ENCODE results near the gene EIF2S2. TPM values are rescaled to one million over a fixed set of nuclear protein-coding genes. Genes with fewer than 3 reads are reported as not detected.

Gene EIF2S2
- total and polyA plus RNA-seq, 2 experiments from 2014 or later, result 124 to 194 TPM

DNA sequence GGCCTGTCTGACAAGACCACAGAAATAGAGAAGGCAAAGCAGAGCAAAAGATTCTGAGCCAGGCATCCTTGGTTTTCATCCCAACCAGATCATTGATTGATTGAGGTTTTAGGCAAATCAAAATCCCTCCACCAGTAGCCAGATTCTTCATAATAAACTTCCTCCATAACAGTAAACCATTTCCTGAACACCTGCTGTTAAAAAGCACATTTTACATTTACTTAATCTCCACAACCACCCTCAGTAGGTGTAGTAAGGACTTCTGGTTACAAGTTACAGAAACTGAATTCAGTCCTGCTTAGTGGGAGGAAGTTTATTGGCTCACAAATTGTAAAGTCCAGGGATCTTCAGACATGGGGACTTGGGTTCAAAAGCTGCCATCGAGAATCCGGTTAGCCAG lies 28.3 kb downstream of the EIF2S2 start:
- Histone ChIP-seq H3K27me3 (ENCODE audit: insufficient read depth) (no peaks in the 10 kb centered on the region), H3K9me2 (ENCODE audit: insufficient read depth) (no peaks in the 10 kb centered on the region), H3K36me3 (ENCODE audit: insufficient read depth) (no peaks in the 10 kb centered on the region; the same call in 1 of the 2 replicates), H3F3A (replicated peaks; ENCODE audit: low read depth) (peaks cover 19% of the 10 kb centered on the region; the same call in 1 of the 2 replicates), H3K4me2 (no peak overlapping the region), H2AFZ (no peak overlapping the region), H3K79me2 (replicated peaks; ENCODE audit: insufficient read depth) (no peaks in the 10 kb centered on the region), H4K20me1 (replicated peaks; ENCODE audit: insufficient read depth) (peaks cover 10% of the 10 kb centered on the region), H3K4me1 (ENCODE audit: insufficient read depth) (no peaks in the 10 kb centered on the region), H3K27ac (ENCODE audit: low read depth) (no peak overlapping the region), H3K4me3 (no peak overlapping the region)
- Mint-ChIP-seq H3K4me1 (no peaks in the 10 kb centered on the region), H3K36me3 (ENCODE audit: low read depth) (peaks cover 30% of the 10 kb centered on the region), H3K9me3 (no peaks in the 10 kb centered on the region; the same call in 2 of the 3 replicates), H3K27ac (no peak overlapping the region), H3K4me3 (no peak overlapping the region), H3K27me3 (ENCODE audit: insufficient read depth, low read depth, poor library complexity) (peaks cover 17% of the 10 kb centered on the region)
- DNase-seq (ENCODE audit: low spot score) (no peak), ATAC-seq (no peak)
- no peak for TF ChIP-seq JUNB (IDR thresholded peaks at IDR 0.05; ENCODE audit: unreplicated experiment)
- no peak for TF ChIP-seq ZNF114 (CRISPR knock-in tag; IDR thresholded peaks at IDR 0.05)
- TF ChIP-seq, protein P1, sequence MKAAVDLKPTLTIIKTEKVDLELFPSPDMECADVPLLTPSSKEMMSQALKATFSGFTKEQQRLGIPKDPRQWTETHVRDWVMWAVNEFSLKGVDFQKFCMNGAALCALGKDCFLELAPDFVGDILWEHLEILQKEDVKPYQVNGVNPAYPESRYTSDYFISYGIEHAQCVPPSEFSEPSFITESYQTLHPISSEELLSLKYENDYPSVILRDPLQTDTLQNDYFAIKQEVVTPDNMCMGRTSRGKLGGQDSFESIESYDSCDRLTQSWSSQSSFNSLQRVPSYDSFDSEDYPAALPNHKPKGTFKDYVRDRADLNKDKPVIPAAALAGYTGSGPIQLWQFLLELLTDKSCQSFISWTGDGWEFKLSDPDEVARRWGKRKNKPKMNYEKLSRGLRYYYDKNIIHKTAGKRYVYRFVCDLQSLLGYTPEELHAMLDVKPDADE (IDR thresholded peaks at IDR 0.05), result no peak
- TF ChIP-seq NANOG (IDR thresholded peaks at IDR 0.05; ENCODE audit: borderline replicate concordance), result no peak
- no peak for TF ChIP-seq EZH2phosphoT487 (IDR thresholded peaks at IDR 0.05; ENCODE audit: unreplicated experiment)
- no peak for TF ChIP-seq EZH2 (IDR thresholded peaks at IDR 0.05; ENCODE audit: low read depth, unreplicated experiment)
- no peak for TF ChIP-seq CREB1 (CRISPR knock-in tag; IDR thresholded peaks at IDR 0.05; ENCODE audit: low read depth)
- TF ChIP-seq, protein P2, sequence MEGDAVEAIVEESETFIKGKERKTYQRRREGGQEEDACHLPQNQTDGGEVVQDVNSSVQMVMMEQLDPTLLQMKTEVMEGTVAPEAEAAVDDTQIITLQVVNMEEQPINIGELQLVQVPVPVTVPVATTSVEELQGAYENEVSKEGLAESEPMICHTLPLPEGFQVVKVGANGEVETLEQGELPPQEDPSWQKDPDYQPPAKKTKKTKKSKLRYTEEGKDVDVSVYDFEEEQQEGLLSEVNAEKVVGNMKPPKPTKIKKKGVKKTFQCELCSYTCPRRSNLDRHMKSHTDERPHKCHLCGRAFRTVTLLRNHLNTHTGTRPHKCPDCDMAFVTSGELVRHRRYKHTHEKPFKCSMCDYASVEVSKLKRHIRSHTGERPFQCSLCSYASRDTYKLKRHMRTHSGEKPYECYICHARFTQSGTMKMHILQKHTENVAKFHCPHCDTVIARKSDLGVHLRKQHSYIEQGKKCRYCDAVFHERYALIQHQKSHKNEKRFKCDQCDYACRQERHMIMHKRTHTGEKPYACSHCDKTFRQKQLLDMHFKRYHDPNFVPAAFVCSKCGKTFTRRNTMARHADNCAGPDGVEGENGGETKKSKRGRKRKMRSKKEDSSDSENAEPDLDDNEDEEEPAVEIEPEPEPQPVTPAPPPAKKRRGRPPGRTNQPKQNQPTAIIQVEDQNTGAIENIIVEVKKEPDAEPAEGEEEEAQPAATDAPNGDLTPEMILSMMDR (conservative IDR thresholded peaks at IDR 0.05; ENCODE audit: low read depth in 2 of 2), result no peak
- no peak for TF ChIP-seq STAT1 (IDR thresholded peaks at IDR 0.05; ENCODE audit: unreplicated experiment)
- TF ChIP-seq, protein P3, sequence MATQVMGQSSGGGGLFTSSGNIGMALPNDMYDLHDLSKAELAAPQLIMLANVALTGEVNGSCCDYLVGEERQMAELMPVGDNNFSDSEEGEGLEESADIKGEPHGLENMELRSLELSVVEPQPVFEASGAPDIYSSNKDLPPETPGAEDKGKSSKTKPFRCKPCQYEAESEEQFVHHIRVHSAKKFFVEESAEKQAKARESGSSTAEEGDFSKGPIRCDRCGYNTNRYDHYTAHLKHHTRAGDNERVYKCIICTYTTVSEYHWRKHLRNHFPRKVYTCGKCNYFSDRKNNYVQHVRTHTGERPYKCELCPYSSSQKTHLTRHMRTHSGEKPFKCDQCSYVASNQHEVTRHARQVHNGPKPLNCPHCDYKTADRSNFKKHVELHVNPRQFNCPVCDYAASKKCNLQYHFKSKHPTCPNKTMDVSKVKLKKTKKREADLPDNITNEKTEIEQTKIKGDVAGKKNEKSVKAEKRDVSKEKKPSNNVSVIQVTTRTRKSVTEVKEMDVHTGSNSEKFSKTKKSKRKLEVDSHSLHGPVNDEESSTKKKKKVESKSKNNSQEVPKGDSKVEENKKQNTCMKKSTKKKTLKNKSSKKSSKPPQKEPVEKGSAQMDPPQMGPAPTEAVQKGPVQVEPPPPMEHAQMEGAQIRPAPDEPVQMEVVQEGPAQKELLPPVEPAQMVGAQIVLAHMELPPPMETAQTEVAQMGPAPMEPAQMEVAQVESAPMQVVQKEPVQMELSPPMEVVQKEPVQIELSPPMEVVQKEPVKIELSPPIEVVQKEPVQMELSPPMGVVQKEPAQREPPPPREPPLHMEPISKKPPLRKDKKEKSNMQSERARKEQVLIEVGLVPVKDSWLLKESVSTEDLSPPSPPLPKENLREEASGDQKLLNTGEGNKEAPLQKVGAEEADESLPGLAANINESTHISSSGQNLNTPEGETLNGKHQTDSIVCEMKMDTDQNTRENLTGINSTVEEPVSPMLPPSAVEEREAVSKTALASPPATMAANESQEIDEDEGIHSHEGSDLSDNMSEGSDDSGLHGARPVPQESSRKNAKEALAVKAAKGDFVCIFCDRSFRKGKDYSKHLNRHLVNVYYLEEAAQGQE (IDR thresholded peaks at IDR 0.05; ENCODE audit: unreplicated experiment), result no peak
- TF ChIP-seq, protein P4, sequence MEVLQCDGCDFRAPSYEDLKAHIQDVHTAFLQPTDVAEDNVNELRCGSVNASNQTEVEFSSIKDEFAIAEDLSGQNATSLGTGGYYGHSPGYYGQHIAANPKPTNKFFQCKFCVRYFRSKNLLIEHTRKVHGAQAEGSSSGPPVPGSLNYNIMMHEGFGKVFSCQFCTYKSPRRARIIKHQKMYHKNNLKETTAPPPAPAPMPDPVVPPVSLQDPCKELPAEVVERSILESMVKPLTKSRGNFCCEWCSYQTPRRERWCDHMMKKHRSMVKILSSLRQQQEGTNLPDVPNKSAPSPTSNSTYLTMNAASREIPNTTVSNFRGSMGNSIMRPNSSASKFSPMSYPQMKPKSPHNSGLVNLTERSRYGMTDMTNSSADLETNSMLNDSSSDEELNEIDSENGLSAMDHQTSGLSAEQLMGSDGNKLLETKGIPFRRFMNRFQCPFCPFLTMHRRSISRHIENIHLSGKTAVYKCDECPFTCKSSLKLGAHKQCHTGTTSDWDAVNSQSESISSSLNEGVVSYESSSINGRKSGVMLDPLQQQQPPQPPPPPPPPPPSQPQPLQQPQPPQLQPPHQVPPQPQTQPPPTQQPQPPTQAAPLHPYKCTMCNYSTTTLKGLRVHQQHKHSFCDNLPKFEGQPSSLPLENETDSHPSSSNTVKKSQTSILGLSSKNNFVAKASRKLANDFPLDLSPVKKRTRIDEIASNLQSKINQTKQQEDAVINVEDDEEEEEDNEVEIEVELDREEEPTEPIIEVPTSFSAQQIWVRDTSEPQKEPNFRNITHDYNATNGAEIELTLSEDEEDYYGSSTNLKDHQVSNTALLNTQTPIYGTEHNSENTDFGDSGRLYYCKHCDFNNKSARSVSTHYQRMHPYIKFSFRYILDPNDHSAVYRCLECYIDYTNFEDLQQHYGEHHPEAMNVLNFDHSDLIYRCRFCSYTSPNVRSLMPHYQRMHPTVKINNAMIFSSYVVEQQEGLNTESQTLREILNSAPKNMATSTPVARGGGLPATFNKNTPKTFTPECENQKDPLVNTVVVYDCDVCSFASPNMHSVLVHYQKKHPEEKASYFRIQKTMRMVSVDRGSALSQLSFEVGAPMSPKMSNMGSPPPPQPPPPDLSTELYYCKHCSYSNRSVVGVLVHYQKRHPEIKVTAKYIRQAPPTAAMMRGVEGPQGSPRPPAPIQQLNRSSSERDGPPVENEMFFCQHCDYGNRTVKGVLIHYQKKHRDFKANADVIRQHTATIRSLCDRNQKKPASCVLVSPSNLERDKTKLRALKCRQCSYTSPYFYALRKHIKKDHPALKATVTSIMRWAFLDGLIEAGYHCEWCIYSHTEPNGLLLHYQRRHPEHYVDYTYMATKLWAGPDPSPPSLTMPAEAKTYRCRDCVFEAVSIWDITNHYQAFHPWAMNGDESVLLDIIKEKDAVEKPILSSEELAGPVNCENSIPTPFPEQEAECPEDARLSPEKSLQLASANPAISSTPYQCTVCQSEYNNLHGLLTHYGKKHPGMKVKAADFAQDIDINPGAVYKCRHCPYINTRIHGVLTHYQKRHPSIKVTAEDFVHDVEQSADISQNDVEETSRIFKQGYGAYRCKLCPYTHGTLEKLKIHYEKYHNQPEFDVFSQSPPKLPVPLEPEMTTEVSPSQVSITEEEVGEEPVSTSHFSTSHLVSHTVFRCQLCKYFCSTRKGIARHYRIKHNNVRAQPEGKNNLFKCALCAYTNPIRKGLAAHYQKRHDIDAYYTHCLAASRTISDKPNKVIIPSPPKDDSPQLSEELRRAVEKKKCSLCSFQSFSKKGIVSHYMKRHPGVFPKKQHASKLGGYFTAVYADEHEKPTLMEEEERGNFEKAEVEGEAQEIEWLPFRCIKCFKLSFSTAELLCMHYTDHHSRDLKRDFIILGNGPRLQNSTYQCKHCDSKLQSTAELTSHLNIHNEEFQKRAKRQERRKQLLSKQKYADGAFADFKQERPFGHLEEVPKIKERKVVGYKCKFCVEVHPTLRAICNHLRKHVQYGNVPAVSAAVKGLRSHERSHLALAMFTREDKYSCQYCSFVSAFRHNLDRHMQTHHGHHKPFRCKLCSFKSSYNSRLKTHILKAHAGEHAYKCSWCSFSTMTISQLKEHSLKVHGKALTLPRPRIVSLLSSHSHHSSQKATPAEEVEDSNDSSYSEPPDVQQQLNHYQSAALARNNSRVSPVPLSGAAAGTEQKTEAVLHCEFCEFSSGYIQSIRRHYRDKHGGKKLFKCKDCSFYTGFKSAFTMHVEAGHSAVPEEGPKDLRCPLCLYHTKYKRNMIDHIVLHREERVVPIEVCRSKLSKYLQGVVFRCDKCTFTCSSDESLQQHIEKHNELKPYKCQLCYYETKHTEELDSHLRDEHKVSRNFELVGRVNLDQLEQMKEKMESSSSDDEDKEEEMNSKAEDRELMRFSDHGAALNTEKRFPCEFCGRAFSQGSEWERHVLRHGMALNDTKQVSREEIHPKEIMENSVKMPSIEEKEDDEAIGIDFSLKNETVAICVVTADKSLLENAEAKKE (CRISPR knock-in tag; IDR thresholded peaks at IDR 0.05), result no peak
- no peak for TF ChIP-seq POLR2AphosphoS5 (IDR thresholded peaks at IDR 0.05; ENCODE audit: low read depth)
- TF ChIP-seq ZNF331 (CRISPR knock-in tag; IDR thresholded peaks at IDR 0.05; ENCODE audit: low read depth), result no peak
